Mucosa of gallbladder (tissue), 1 donor: ENCODE measurements around the gene GAD2. TPM values are rescaled to one million over a fixed set of nuclear protein-coding genes. Genes with fewer than 3 reads are reported as not detected.

Source experiments
- DNase-seq: peaks from one replicate; pipeline ENCODE4 v3.0.0-alpha.2; 2020; ENCODE audit warnings: low spot score
- total RNA-seq: library from RNA; stranded (reverse); gene quantifications from one replicate; pipeline ENCODE4 v1.2.1, GENCODE V29; 2021
- donor health status: DM: no; HTN: no; CAD: no.

The GAD2 gene
- not detected for total RNA-seq

GRCh38 chr10:26216585-26217395 lies at the start of gene GAD2:
TSS of gene GAD2 (plus strand) at chr10:26216774. CDS start at chr10:26216810, 36 bp downstream.
- no peak for DNase-seq

DNA sequence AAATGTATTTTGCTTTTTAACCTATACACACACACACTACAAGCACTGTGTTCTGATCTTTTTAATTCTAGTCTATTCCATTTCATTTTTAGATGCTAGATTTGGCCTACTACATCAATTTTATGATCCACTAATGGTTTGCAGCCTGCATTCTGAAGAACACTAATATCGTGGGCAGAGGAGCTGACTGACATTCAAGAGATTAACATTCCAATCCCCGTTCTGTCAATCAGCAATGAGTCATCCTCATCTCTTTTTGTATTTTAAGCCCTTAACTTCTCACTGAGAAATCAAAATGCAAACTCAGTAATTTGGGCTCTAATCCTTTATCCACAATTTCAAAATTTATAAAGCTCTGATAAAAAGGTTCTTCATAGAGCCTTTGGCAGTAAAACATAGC lies 47.1 kb upstream of the GAD2 start:
- no peak for DNase-seq

DNA sequence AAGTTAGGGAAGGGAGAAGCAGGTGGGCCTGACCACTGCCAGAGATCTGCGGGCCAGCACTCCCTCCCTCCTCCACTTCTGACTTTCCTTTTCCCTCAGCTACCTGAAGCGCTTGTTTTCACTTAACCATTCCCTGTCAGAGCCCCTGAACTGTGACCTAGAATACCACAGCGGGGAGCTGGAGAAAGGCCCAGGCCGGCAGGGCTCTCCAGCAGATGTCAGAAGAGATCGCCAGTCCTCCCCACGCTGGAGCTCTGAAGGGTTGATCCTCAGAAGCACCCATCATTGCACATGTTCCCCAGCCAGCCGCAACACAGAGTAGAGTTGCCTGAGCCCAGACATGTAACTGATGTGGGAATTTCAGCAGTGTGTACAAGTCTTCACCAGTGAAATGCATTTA lies 44.4 kb upstream of the GAD2 start:
- no peak for DNase-seq

DNA sequence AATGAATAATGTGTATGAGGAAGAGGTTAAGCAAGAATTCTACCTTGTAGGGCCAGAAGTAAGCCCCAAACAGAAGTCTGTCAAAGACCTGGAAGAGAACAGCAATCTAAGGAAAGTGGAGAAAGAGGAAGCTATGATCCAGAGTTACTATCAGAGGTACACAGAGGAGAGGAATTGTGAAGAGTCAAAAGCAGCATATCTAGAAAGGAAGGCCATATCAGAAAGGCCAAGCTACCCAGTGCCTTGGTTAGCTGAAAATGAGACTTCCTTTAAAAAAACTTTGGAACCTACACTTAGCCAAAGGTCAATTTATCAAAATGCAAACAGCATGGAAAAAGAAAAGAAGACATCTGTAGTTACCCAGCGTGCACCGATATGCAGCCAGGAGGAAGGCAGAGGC lies 42.7 kb upstream of the GAD2 start:
- no peak for DNase-seq

DNA sequence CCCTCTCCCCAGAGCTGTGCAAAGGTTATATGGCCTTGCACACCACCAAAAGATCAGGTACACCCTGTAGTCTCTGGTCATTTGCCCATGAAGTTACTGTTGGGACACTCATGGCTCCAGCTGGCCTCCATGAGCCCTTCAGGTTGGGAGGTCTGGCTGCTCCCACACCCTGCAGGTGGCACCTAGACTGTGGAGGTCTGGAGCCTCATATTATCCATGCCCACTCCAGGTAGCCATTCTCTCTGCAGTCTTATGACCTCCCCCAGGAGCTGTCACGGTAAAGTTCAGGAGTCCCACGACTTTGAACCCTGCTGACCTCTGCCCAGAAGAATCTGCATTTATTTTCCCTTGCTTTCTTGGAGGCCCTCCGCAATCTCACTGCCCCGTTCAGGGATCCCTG lies 39.2 kb upstream of the GAD2 start:
- DNase-seq: no peak

DNA sequence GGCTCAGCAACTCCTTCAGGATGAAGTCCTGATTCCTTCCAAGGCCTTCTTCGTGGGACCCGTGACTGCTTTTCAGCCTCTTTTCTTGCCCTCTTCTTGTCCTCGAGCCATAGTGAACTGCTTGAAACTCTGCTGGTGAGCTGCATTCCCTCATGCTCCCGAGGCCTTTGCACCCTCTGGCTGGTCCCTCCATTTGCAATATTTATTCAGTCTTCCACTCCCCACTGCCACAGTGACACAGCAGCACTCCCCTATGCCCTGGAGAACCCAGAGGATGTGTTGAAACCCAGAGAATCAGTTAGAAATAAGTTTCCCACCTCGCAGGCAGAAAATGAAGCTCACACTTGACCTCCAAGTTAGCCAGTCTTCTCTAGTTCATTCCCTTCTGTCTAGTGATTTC lies 22.3 kb upstream of the GAD2 start:
- no peak for DNase-seq

DNA sequence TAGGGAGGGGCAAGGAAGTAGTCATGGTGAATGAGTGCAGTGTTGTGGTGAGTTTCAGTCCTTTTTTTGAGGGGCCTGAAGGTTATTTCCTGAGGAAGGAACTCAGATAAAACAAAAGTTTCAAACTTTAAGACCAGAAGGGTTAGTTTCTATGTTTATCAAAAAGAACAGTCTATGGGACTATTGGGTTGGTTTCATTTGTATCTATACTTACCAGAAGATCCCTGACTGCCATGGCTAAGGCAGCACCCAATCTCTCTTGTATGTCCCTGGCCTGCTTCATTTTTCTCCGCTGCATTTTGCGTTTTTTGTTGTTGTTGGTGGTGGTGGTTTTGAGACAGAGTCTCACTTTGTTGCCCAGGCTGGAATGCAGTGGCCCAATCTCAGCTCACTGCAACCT lies 19.3 kb upstream of the GAD2 start:
- DNase-seq: no peak

DNA sequence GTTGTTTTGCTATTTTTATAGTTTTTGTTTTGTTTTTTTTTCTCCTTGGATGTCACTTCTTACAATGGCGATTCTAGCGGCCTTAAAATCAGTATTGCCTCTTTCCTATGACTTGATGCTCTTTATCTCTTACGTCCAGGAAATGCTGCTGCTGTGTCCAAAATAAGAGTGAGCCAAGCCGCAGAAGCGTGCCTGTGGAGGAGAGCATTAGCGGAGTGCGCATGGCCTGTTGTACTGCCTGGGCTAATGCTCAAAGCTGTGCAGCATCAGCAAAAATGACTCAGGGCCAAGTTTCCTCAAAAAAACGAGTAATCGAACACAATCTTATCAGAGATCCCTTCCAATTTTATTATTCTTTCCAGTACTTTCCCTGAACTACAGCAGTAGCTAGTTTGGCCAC lies 18.5 kb upstream of the GAD2 start:
- DNase-seq: no peak

GRCh38 chr10:26199841-26200240 lies 16.7 kb upstream of the GAD2 start:
- DNase-seq: no peak

DNA sequence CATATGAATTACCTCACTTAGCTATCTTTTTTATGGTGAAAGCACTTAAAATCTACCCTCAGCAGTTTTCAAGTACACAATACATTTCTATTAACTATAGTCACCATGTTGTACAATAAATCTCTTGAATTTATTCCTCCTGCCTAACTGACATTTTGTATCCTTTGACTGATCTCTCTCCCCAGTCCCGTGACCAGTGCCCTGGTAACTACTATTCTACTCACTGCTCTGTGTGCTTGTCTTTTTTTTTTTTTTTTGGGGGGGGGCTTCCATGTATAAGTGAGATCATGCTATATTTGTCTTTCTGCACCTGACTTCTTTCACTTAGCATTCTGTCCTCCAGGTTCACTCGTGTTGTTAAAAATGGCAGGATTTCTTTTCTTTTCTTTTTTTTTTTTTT lies 11.4 kb upstream of the GAD2 start:
- DNase-seq: no peak

- no peak for DNase-seq
Observed at GRCh38 chr10:26211781-26212444, 4.7 kb upstream of the GAD2 start.

DNA sequence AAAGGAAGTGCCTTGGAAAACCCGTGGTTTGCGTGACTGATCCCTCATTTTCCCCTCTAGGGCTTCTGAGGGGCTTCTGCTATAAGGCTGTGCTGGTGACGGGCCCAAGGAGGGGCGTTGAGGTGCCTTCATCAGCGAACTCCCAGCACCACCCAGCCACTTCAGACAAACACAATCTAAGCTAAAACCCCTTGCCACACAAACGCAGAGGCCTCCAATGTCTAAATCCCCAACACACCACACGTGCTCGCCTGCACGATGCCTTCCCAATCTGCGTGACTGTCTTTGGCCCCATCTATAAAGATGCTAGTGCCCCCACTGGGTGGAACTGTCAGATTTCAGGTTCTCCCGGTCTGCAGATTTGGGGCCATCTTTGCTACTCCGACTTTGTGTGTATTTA lies 4.1 kb upstream of the GAD2 start:
- DNase-seq: no peak

- no peak for DNase-seq
Observed at GRCh38 chr10:26213157-26213800, 3.3 kb upstream of the GAD2 start.

DNA sequence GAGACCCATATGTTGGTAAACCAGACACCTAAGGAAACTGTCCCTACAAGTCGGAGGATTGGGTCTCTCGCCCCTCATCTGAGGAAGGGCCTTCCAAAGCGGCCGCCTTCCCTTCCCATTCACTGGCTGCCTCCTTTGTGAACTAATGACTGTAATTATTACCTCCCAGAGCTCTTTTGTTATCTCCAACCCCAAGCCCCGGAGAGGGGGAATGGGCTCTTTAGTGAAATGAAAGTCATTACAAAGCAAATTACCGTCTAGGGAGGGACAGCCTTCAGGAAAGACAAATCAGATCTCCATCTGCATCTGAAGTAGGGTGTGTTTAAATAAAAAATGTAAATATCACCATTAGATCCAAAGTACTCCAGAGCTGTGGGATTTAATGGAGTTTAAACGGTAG lies 2.6 kb upstream of the GAD2 start:
- no peak for DNase-seq

DNA sequence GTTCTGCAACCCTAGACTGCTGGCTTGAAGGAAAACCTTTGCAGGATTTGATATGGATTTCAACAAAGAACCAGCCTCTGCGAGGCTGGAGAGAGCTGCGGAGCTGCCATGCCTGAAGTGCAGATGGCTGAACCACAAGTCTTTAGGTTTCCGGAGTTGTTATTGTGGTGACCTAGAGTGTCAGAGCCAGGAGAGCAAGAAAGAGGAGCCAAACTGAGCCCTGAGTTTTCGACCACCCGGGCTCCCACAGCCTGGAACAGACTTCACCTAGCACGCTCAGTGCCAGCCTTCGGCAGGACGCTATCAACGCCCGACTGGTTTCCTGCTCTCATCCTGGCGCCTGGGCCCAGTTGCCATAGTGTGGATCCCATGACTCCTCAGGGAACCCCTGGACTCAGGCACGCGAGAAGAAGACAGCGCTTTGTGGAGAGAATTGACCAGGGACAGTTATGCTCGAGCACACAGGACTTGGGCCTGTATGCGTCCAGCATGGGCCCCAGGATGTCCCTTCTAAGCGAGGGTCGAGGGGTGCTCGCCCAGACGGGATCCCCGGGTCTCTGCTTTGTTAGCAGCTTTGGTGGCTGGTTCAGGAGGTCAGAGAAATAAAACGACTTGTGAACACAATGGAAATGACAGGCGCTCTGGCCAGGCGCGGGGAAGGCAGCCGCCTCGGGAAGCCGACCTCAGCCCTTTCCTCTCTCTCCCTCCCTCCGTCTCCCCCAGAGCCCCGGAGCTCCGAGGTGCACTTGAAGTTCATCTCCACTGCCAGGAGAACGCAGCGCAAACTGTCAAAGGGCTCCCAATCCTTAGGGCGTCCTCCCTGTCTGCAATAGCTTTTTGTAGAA lies 1.8 kb upstream of the GAD2 start:
- no peak for DNase-seq

GRCh38 chr10:26215396-26215934 lies 1.1 kb upstream of the GAD2 start:
- no peak for DNase-seq

DNA sequence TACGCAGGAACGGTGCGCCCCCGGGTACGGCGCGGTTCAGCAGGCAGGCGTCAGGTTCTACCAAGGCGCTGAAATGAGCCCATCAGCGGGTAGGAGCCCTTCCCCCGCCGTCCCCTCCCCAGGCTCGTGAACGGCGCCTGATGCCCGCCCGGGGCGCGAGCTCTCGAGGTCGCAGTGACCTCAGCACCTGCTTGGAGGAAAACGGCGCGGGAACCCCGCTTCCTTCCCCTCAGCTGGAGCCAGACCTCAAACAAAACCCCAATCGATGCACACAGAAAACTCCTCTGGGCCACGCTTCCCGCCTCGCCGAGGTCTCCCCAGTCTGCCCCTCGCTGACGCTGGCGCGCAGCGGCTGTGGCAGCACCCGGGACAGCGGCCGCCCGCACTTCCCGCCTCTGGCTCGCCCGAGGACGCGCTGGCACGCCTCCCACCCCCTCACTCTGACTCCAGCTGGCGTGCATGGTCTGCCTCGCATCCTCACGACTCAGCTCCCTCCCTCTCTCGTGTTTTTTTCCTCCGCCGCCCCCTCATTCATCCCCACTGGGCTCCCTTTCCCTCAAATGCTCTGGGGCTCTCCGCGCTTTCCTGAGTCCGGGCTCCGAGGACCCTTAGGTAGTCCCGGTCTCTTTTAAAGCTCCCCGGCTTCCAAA lies 514 bp upstream of the GAD2 start:
- no peak for DNase-seq

- DNase-seq: no peak
Observed at GRCh38 chr10:26217396-26218086, 967 bp downstream of the GAD2 start.

- DNase-seq: no peak
Observed at GRCh38 chr10:26219676-26220075, 3.1 kb downstream of the GAD2 start.

DNA sequence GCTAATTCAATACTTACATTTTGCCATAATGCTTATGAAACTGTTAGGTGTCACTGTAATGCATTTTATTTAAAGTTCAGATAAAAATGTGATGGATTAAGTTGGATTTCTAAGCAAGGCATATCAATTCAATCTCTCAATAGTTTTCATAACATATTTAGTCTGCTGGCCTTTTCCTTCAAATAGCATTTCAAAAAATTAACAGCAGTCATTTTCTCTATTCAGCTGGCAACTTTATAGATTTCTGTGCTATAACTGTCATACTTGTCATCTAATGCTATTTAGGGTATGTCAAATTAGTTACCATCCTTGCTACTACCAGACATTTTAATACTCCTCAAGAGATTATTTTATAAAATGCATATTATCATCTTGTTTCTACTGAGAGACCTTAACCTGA lies 4.3 kb downstream of the GAD2 start:
- DNase-seq: no peak

DNA sequence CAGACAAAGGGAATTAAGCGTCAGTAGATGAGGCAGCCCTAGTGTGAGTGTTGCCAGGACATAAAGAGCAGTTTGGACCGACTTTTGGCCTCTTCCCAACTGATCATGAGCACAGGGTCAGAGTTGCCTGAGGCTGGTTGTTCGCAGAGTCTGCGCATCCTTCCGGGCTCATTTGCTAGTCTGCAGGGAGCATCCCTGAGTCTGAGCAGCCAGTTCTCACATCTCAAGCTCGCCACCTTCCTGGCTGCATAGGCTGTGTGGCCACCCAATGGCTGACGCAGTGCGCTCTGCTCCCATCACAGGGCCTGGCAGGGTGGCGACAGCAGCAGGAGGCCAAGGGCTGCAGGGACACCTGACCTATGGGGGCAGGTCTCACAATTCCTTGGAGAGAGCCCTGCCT lies 5.0 kb downstream of the GAD2 start:
- DNase-seq: no peak
